GM18870 (cell line): ENCODE measurements around the gene VWA1.
"Not testable (repeated sequence)": the region's sequence is repeated elsewhere in the genome, so short reads cannot be mapped to it uniquely, and the experiment has no call there.

Experiments used
- ATAC-seq: cut with Tn5 transposase; IDR thresholded peaks from one replicate; pipeline ENCODE4 v1.9.1; 2021; ENCODE audit warnings: moderate library complexity; ENCODE audit not compliant: unreplicated experiment

The VWA1 gene

DNA sequence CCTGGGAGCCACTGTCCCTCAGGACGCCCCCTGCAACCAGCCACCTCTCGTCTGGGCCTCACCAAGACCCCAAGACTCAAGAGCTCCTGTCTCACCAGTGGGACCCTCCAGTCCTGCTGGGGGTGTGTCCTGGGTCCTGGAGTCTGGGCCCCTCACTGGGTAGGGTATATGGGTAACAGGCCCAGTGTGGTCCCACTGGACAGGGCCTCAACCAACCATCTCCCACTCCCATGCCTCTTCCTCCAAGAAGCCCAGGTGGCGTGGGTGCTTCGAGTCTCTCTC, 725 bp upstream of the VWA1 start:
- ATAC-seq: no peak

GRCh38 chr1:1435911-1436629, 580 bp downstream of the VWA1 start:
- no peak for ATAC-seq

- ATAC-seq: no peak
These were observed 1.1 kb downstream of the VWA1 start for GRCh38 chr1:1436630-1437032.

DNA sequence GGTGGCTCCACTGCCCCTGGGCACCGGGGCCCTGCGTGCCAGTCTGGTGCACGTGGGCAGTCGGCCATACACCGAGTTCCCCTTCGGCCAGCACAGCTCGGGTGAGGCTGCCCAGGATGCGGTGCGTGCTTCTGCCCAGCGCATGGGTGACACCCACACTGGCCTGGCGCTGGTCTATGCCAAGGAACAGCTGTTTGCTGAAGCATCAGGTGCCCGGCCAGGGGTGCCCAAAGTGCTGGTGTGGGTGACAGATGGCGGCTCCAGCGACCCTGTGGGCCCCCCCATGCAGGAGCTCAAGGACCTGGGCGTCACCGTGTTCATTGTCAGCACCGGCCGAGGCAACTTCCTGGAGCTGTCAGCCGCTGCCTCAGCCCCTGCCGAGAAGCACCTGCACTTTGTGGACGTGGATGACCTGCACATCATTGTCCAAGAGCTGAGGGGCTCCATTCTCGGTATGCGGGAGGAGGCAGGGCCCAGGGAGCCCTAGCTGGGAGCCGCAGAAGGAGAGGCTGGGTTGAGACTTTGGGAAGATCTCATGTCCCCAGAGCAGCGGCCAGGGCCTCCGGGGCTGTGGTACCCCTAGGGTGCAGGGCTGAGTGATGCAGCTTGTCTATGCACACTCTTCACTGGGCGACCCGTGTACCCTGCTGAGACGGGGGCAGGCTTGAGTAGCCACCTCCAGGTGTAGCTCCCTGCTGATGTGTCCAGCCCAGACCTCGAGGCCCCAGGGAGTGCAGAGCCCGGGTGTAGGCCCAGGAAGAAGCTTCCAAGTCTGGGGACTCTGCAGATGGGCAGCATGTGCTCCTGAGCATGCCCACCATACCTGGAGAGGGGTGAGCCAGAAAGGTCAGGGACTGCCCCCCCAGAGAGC, 1.8 kb downstream of the VWA1 start:
- ATAC-seq: no peak

DNA sequence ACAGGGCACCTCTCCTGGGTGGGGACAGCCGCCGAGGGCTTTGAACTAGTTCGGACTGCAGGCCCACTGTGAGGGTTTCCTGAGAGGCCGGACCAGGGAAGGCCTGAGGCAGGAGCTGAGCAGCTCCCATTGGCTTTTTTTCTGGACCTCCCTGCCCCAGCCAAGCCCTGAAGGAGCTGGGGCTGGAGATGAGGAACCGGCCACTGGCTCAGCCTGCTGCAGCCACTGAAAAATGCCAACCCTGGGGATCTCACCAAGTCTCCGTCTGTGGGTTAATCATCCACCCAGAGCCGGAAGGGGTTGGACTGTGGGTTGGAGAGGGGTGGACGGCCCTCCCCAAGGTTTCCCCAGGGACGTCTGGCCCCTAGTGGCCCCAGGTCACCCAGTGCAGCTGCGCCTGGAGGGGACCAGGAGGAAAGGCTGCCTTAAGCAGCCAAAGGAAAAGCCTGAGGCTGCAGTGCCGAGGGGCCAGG, 2.5 kb downstream of the VWA1 start:
- no peak for ATAC-seq

GRCh38 chr1:1438531-1439381, 3.3 kb downstream of the VWA1 start:
- no peak for ATAC-seq

DNA sequence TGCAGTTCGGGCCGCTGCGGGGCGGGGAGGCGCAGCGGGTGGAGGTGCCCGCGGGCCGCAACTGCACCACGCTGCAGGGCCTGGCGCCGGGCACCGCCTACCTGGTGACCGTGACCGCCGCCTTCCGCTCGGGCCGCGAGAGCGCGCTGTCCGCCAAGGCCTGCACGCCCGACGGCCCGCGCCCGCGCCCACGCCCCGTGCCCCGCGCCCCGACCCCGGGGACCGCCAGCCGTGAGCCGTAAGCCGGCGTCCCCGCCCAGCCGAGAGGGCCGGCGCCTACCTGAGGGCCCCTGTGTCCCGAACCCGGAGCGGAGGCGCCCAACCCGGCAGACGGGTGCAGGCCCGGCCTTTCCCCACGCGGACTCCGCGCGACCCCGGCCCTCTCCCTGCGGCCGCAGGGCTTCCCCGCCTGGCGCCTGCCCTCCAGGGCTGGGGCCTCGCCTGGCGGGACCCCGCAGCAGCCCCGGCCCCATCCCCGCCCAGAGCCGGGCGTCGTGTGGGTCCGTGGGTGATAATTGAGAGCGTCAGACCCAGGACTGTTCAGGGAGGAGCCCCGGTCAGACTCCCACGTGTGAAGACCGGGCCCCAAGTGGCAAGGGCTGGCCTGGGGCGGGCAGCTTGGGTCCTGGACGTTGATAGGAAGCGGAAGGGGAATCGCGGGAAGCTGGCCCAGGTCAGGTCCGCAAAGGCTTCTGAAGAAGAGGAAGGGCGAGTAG, 4.2 kb downstream of the VWA1 start:
- no peak for ATAC-seq

GRCh38 chr1:1440262-1441001, 4.9 kb downstream of the VWA1 start:
- no peak for ATAC-seq

GRCh38 chr1:1441002-1441888, 5.8 kb downstream of the VWA1 start:
- no peak for ATAC-seq

- no peak for ATAC-seq
These were observed 6.7 kb downstream of the VWA1 start for GRCh38 chr1:1442069-1442770.

GRCh38 chr1:1446631-1447030, 11.1 kb downstream of the VWA1 start:
- ATAC-seq: not testable (repeated sequence)

GRCh38 chr1:1449099-1449739, 13.7 kb downstream of the VWA1 start, which contains the start of gene ATAD3C:
TSS of gene ATAD3C (plus strand) at chr1:1449689. CDS start at chr1:1450684, 995 bp downstream.
- no peak for ATAC-seq

DNA sequence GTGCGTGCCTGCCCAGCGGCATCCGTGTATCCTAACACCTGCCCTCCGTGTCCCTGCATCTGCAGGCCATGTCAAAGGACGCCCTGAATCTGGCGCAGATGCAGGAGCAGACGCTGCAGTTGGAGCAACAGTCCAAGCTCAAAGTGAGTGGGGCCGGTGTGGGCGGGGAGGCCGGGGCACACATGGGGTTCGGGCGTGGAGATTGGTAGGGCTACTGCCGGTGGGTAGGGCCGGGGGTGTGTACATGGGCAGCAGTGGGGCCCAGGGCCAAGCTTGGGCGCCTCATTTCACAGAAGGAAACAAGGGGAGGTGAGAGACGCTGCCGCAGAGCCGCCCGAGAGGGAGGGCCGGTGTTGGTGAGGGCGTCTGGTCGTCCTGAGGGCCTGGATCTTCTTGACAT, 15.1 kb downstream of the VWA1 start:
- ATAC-seq: not testable (repeated sequence)

GRCh38 chr1:1451696-1452364, 16.3 kb downstream of the VWA1 start:
- ATAC-seq: no peak

GRCh38 chr1:1452365-1452739, 16.9 kb downstream of the VWA1 start:
- ATAC-seq: not testable (repeated sequence)

DNA sequence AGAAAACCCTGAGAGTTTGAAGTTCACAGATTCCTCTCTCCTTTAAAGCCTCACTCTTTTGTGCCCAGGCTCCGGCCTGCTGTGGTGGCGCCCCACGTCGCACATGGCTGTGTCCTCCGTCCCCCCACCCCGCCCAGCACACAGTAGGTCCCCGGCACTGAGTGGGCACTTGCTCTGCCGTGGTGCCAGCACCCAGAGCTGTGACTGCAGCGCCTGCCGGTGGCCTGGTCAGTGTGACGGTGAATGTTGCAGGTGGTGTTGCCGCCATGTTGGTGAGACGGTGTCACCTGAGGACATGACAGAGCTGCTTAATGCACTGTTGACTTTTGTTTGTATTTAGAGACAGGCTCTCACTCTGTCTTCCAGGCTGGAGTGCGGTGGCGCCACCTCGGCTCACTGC, 17.4 kb downstream of the VWA1 start:
- no peak for ATAC-seq

DNA sequence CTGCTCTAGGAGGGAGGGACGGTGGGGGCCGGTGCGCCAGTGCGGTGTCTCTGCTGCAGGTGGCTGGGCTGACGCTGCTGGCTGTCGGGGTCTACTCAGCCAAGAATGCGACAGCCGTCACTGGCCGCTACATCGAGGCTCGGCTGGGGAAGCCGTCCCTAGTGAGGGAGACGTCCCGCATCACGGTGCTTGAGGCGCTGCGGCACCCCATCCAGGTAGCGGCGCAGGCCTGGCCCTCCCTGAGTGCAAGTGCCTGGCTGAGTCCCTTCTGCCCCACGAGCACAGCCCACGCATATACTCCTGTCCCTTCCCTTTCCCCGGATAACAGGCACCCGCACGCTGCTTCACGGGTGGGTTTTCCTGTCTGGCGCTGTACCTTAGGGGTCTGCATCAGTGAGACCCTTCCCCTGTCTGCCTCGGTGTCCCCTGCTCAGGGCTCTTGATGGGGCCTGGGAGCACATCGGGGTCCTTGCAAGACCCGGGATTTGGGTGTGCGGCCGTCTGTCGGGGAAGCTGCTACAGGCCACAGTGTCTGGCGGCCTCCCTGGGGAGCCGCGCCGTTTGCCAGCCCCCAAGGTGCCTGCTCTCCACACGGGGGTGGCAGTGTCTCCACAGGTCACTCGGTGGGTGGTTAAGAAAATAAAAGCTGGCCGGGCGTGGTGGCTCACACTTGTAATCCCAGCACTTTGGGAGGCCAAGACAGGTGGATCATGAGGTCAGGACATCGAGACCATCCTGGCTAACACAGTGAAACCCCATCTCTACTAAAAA, 19.0 kb downstream of the VWA1 start:
- not testable (repeated sequence) for ATAC-seq
